PFSK-1 (cell line): ENCODE data around the gene RIT1.

ENCODE experiments used
- FOXP2 ChIP-seq: optimal IDR thresholded peaks from 2 replicates; pipeline ENCODE3; 2011; ENCODE audit warnings: borderline replicate concordance, control low read depth, inconsistent platforms; ENCODE audit not compliant: insufficient read depth; ENCODE audit errors: extremely low read length, extremely low read depth
- POLR2AphosphoS5 ChIP-seq: IDR thresholded peaks from 2 replicates; pipeline ENCODE4 v1.6.1; 2012; ENCODE audit warnings: low read depth, mild to moderate bottlenecking, control low read depth, low read length, moderate library complexity
- SIN3A ChIP-seq: IDR thresholded peaks from 2 replicates; pipeline ENCODE4 v1.6.1; 2012; ENCODE audit warnings: mild to moderate bottlenecking, low read length, moderate library complexity, borderline replicate concordance; ENCODE audit not compliant: insufficient read depth
- TAF1 ChIP-seq: IDR thresholded peaks from 2 replicates; pipeline ENCODE4 v1.6.1; 2012; ENCODE audit warnings: low read length, control low read depth, borderline replicate concordance; ENCODE audit not compliant: insufficient read depth
- TF ChIP-seq, protein P1 (sequence below), 2 experiments: IDR thresholded peaks; 2 replicates each; pipeline versions ENCODE4 v1.6.1 to v1.8.0; 2011 to 2012; ENCODE audit warnings: low read depth in 2 of 2, low read length in 2 of 2, control low read depth in 1 of 2, inconsistent platforms in 1 of 2, mild to moderate bottlenecking in 1 of 2, moderate library complexity in 1 of 2; ENCODE audit not compliant: insufficient read depth in 1 of 2

GRCh38 chr1:155882235-155882634 lies 28.9 kb downstream of the RIT1 start:
- no peak for TF ChIP-seq POLR2AphosphoS5
- no peak for TF ChIP-seq TAF1
- no peak for TF ChIP-seq SIN3A
- no peak for TF ChIP-seq FOXP2
- TF ChIP-seq, protein P1, sequence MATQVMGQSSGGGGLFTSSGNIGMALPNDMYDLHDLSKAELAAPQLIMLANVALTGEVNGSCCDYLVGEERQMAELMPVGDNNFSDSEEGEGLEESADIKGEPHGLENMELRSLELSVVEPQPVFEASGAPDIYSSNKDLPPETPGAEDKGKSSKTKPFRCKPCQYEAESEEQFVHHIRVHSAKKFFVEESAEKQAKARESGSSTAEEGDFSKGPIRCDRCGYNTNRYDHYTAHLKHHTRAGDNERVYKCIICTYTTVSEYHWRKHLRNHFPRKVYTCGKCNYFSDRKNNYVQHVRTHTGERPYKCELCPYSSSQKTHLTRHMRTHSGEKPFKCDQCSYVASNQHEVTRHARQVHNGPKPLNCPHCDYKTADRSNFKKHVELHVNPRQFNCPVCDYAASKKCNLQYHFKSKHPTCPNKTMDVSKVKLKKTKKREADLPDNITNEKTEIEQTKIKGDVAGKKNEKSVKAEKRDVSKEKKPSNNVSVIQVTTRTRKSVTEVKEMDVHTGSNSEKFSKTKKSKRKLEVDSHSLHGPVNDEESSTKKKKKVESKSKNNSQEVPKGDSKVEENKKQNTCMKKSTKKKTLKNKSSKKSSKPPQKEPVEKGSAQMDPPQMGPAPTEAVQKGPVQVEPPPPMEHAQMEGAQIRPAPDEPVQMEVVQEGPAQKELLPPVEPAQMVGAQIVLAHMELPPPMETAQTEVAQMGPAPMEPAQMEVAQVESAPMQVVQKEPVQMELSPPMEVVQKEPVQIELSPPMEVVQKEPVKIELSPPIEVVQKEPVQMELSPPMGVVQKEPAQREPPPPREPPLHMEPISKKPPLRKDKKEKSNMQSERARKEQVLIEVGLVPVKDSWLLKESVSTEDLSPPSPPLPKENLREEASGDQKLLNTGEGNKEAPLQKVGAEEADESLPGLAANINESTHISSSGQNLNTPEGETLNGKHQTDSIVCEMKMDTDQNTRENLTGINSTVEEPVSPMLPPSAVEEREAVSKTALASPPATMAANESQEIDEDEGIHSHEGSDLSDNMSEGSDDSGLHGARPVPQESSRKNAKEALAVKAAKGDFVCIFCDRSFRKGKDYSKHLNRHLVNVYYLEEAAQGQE (IDR thresholded peaks at IDR 0.05; ENCODE audit: insufficient read depth in 1 of 2, low read depth in 2 of 2, low read length in 2 of 2) = no peak
